Measurements from ENCODE around the gene NUTM2B. TPM values are rescaled to one million over a fixed set of nuclear protein-coding genes. Genes with fewer than 3 reads are reported as not detected.
"Not testable (repeated sequence)": the region's sequence is repeated elsewhere in the genome, so short reads cannot be mapped to it uniquely, and the experiment has no call there.

Gene NUTM2B
- total RNA-seq, 4 donors from 2014 or later: 0.34 to 0.83 (median 0.50) TPM

DNA sequence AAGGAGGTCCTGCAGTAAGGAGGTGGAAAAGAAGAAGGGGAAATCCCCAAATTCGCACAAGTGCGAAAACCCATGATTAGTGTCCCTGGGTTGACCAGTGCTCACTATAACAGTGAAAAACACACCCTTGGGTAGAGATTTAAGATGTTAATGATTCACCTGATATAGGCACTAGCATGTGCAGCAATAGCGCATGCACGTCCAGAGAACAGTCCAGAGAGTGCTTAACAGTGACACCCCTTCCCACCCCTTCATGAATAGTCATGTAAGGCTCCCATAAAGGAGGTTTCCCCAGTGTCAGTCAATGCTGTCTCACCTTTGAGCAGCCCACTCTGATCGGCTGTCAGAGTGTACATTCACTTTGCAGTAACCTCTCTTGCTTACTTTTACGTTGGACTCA lies 6.4 kb upstream of the NUTM2B start:
- not testable (repeated sequence) for H3K36me3 ChIP-seq, H3K27me3 ChIP-seq
- no CpG with 5 or more reads among the region's 6 CpGs for WGBS

DNA sequence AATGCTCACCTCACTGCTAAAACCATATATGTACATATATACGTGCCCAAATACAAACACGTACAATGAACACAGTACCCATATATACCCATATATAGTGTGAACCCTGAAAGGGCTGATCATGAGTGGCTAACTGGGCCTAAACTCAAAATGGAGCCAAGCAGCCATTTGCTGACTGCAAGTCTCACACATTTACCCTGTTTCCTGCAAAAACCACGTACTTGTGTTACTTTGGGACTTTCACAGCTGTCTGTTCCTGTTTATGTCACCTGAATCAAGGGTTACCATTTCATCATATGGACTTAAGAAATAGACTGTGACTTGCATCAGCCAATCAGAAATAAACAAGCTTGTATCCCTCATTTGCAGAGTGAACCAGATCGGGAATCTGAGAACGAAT lies 5.9 kb upstream of the NUTM2B start:
- H3K4me3 ChIP-seq; intact Hi-C loops (cut with DNase I); H3K4me1 ChIP-seq; DNase-seq (ENCODE audit: extremely low spot score); H3K36me3 ChIP-seq; H3K27me3 ChIP-seq; H3K27ac ChIP-seq (replicated peaks in 1 of 4); H3K9me3 ChIP-seq: not testable (repeated sequence)
- WGBS: 77% methylated on average over 3 of the region's 5 CpGs

More for the DNA sequence above, 6.4 kb upstream of the NUTM2B start:
- H3K27ac ChIP-seq (replicated peaks in 1 of 4); intact Hi-C loops (cut with DNase I); DNase-seq (ENCODE audit: extremely low spot score); H3K4me3 ChIP-seq; H3K9me3 ChIP-seq; H3K4me1 ChIP-seq: not testable (repeated sequence)

DNA sequence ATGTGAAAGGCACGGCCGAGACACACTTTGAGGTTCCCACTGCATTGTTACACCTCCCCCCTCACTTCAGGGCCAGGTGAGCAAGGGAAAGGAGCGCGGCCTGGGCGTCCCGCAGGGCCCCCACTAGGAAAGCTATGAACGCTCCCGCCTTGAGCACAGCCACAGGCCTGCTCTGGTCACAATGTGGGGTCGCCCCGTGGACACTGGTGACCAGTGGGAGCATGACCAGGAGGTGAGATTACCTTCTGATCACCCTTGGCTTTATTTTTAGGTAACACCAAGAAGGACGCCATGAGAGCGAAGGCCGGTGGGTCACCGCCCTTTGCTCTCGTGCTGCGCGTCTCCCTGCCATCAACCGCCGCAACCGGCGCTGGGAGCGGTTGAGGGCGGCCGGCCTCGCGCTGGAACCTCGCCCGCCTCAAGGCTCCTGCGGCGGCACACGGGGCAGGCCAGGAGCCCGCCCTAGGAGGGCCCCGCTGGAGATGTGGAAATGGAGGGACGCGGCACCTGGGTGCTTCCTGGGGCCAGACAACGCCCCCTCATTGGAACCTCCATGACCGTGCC lies 2.6 kb upstream of the NUTM2B start:
- H3K4me3 ChIP-seq; intact Hi-C loops (cut with DNase I); H3K27ac ChIP-seq (replicated peaks in 1 of 4); H3K4me1 ChIP-seq; H3K9me3 ChIP-seq; H3K27me3 ChIP-seq; DNase-seq (ENCODE audit: extremely low spot score); H3K36me3 ChIP-seq: not testable (repeated sequence)
- no CpG with 5 or more reads among the region's 37 CpGs for WGBS

DNA sequence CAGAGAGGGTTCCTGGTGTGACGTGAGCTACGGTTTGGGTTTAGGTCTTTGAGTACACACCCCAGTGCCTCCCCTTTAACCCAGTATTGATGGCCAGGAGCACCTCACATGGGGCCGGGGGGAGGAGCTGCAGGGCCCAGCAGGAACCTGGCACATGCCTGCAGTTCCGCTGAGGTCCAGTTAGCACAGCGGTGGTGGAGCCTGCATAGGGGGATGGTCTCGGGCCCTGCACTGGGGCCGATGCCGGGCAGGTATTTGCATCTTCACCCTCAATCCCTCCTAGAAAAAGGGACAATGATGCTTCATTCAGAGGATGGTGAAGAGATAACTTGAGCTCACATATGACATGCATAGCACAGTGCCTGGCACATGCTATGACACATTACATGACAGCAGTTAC lies 4.0 kb downstream of the NUTM2B start:
- H3K4me3 ChIP-seq; H3K9me3 ChIP-seq; H3K36me3 ChIP-seq; H3K4me1 ChIP-seq; intact Hi-C loops (cut with DNase I); DNase-seq (ENCODE audit: extremely low spot score); H3K27ac ChIP-seq (replicated peaks in 1 of 4); H3K27me3 ChIP-seq: not testable (repeated sequence)
- WGBS: no CpG with 5 or more reads among the region's 8 CpGs

DNA sequence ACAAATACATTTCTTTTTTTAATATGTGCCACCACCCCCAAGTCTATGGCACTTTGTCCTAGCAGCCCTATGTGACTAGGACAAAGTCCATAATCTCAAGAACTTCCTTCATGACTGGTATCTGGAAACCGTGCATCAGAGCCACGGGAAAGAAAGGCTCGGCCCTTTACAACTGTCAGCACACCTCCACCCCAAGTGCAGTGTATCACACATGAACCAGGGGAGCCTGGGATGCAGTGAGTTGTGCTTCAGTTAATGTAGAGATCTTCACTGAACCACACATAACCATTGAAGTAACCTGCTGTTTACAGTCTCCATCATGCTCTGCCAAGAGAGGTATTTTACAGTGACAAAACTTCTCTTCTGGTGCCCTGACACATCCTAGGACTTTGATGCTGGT lies 11.9 kb downstream of the NUTM2B start:
- WGBS: no CpG with 5 or more reads among the region's 3 CpGs
- H3K9me3 ChIP-seq; intact Hi-C loops (cut with DNase I); H3K36me3 ChIP-seq; H3K27me3 ChIP-seq; H3K27ac ChIP-seq (replicated peaks in 1 of 4); H3K4me1 ChIP-seq; DNase-seq (ENCODE audit: extremely low spot score); H3K4me3 ChIP-seq: not testable (repeated sequence)

DNA sequence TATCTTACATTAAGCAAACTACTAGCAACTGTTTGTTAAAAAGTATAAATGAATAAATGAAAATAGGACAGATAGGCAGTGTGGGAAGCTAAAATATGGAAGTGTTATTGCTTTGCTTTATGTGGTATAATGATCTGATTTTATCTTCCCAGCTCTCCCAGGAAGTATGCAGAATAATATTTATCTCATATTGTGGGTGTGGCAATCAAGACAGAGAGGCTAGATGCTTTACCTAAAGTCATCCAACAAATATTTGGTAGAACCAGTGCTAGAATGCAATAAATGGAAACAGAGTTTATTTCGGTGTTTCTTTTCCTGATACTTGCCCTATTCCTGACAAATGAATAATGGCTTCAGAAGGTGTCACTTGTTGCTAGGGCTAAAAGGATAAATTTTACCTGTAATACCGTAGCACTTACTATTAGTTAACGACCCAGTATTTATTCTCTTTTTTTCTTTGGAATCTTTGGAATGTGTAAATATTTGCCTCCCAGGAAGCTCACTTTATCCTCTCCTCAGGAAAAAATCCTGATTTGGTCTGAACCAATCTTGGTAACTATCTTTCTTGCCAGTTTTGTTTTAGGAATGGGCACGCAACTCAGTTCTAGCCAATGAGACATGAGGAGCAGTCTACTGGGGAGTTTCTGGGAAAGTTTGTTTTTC lies 14.0 kb downstream of the NUTM2B start:
- H3K27me3 ChIP-seq: not testable (repeated sequence)

DNA sequence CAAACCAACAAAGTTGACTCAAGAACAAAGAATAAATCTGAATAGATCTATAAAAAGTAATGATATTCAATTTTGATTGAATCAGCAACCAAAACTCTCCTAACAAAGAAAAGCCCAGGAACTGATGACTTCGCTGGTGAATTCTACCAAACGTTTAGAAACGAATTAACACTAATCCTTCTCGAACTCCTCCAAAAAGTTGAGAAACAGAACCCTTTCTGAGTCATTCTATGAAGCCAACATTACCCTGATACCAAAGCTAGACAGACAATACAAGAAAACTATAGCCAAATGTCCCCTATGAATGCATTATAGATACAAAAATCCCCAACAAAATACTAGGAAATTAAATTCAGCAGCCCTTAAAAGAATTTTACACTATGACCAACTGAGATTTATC lies 17.0 kb downstream of the NUTM2B start:
- H3K9me3 ChIP-seq; H3K4me1 ChIP-seq; intact Hi-C loops (cut with DNase I); H3K36me3 ChIP-seq; H3K27me3 ChIP-seq; H3K27ac ChIP-seq (replicated peaks in 1 of 4); H3K4me3 ChIP-seq; DNase-seq (ENCODE audit: extremely low spot score): not testable (repeated sequence)
- no CpG with 5 or more reads among the region's 4 CpGs for WGBS

More for the DNA sequence above, 14.0 kb downstream of the NUTM2B start:
- H3K9me3 ChIP-seq; H3K36me3 ChIP-seq; H3K4me3 ChIP-seq; DNase-seq (ENCODE audit: extremely low spot score); H3K4me1 ChIP-seq; H3K27ac ChIP-seq (replicated peaks in 1 of 4); intact Hi-C loops (cut with DNase I): not testable (repeated sequence)
- WGBS: no CpG with 5 or more reads among the region's 4 CpGs

DNA sequence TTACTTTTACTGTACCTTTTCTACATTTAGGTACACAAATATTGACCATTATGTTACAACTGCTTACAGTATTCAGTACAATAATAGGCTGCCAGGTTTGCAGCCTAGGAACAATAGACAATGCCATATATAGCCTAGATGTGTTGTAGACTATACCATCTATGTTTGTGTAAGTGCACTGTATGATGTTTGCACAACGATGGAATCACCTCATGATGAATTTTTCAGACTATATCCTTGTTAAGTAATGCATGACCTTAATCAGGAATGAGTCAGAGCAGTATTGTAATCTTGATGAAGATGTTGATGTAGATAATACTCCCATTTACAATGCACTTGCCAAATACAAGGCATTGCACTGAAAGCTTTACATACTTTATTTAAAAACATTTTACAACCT lies 23.6 kb downstream of the NUTM2B start:
- H3K4me1 ChIP-seq; H3K27ac ChIP-seq (replicated peaks in 1 of 4); H3K4me3 ChIP-seq; H3K9me3 ChIP-seq; intact Hi-C loops (cut with DNase I); DNase-seq (ENCODE audit: extremely low spot score); H3K27me3 ChIP-seq; H3K36me3 ChIP-seq: not testable (repeated sequence)
- no CpG with 5 or more reads among the region's 1 CpG for WGBS

DNA sequence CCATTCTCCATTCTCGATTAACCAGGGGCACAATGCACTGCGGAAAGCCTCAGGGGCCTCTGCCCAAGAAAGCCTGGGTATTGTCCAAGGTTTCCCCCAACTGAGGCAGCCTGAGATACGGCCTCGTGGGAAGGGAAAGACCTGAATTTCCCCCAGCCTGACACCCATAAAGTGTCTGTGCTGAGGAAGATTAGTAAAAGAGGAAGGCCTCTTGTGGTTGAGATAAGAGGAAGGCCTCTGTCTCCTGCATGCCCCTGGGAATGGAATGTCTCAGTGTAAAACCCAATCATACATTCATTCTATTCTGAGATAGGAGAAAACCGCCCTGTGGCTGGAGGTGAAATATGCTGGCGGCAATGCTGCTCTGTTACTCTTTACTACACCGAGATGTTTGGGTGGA lies 41.8 kb downstream of the NUTM2B start:
- WGBS: no CpG with 5 or more reads among the region's 7 CpGs
- intact Hi-C loops (cut with DNase I); H3K27ac ChIP-seq (replicated peaks in 1 of 4): not testable (repeated sequence)

DNA sequence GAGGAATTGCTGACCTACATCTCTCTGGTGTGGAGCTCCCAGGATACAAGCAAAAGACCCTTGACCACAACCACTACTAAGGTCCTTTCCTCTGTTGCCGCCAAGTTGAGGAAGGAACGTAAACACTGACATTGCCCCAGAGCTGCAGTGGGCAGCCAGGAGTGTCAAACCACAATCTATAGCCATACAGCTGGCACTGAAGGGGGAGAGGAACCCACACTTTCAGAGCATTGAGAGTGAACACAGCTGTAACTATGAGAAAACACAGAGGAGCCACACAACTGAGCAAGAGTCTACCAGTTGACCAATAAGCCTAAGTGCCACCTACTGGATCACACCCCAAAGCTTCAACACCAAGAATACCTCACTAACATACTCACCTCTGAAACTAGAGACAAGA lies 45.5 kb downstream of the NUTM2B start:
- DNase-seq (ENCODE audit: extremely low spot score); H3K4me3 ChIP-seq; H3K27me3 ChIP-seq; H3K9me3 ChIP-seq; H3K4me1 ChIP-seq; intact Hi-C loops (cut with DNase I); H3K36me3 ChIP-seq; H3K27ac ChIP-seq (replicated peaks in 1 of 4): not testable (repeated sequence)
- 80% methylated on average over 1 of the region's 2 CpGs for WGBS

More for the DNA sequence above, 41.8 kb downstream of the NUTM2B start:
- DNase-seq (ENCODE audit: extremely low spot score); H3K27me3 ChIP-seq; H3K36me3 ChIP-seq; H3K9me3 ChIP-seq; H3K4me1 ChIP-seq; H3K4me3 ChIP-seq: not testable (repeated sequence)

DNA sequence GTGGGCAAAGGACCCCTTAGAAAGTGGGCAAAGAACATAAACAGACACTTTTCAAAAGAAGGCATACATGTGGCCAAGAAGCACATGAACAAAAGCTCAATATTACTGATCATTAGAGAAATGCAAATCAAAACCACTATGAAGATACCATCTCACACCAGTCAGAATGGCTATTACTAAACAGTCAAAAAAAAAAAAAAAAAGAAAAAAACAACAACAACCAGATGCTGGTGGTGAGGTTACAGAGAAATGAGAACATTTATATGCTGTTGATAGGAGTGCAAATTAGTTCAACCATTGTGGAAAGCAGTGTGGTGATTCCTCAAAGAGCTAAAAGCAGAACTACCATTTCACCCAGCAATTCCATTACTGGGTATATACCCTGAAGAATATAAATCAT lies 50.6 kb downstream of the NUTM2B start:
- H3K36me3 ChIP-seq; H3K4me3 ChIP-seq; H3K27me3 ChIP-seq; H3K9me3 ChIP-seq; H3K27ac ChIP-seq (replicated peaks in 1 of 4); intact Hi-C loops (cut with DNase I); H3K4me1 ChIP-seq; DNase-seq (ENCODE audit: extremely low spot score): not testable (repeated sequence)

DNA sequence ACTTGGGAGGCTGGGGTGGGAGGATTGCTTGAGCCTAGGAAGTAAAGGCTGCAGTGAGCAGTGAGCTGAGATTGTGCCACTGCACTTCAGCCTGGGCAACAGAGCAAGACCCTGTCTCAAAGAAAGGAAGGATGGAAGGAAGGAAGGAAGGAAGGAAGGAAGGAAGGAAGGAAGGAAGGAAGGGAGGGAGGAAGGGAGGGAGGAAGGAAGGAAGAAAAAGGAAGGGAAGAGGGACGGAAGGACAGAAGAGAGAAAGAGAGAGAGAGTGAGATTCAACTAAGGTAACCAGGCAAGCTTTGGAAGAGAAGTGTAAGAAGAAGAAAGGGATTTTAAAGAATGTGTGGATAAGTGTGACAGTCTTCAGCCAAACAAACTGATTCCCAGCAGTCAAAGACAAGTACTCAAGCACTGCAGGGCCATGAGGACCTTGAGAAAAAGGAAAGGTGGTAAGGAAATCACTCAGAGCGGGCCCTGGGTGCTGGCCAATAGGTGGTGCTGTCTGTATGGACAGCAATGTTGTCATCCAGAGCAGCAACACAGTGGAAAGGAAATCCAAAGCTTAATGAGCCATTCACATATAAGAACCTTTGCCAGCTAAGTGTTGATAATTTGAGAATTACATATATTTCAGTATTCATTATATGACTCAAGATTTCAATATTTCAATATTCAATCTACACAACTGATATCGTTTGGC lies 55.4 kb downstream of the NUTM2B start:
- H3K4me1 ChIP-seq; DNase-seq (ENCODE audit: extremely low spot score); H3K4me3 ChIP-seq; H3K27ac ChIP-seq (replicated peaks in 1 of 4); H3K27me3 ChIP-seq; intact Hi-C loops (cut with DNase I); H3K36me3 ChIP-seq; H3K9me3 ChIP-seq: not testable (repeated sequence)
- 60% methylated on average over 3 of the region's 3 CpGs for WGBS

Data from esophagus muscularis mucosa (tissue), 4 donors.